Ectodermal cell (in vitro differentiated cells): Measurements from ENCODE around the gene DTNA.
"Not testable (repeated sequence)": the region's sequence is repeated elsewhere in the genome, so short reads cannot be mapped to it uniquely, and the experiment has no call there.

Experiments used
- H3K27ac ChIP-seq: 2 replicates; pipeline ENCODE4 v1.7.0; 2013; ENCODE audit warnings: mild to moderate bottlenecking, low read depth, low read length; ENCODE audit not compliant: insufficient read depth, poor library complexity, severe bottlenecking
- H3K27me3 ChIP-seq: 2 replicates; pipeline ENCODE4 v1.7.0; 2013; ENCODE audit warnings: mild to moderate bottlenecking, low read length; ENCODE audit not compliant: insufficient read depth, control insufficient read depth, poor library complexity, severe bottlenecking
- H3K36me3 ChIP-seq: one replicate; pipeline ENCODE4 v1.7.0; 2013; ENCODE audit warnings: low read length; ENCODE audit not compliant: control insufficient read depth, insufficient read depth
- H3K4me1 ChIP-seq: one replicate; pipeline ENCODE4 v1.7.0; 2013; ENCODE audit warnings: low read length; ENCODE audit not compliant: control insufficient read depth, insufficient read depth
- H3K4me3 ChIP-seq: 2 replicates; pipeline ENCODE4 v1.7.0; 2013; ENCODE audit warnings: low read depth, low read length, control low read depth; ENCODE audit not compliant: insufficient read depth
- H3K9me3 ChIP-seq: 2 replicates; pipeline ENCODE4 v1.7.0; 2013; ENCODE audit warnings: mild to moderate bottlenecking, low read length, moderate library complexity; ENCODE audit not compliant: control insufficient read depth
- WGBS, 2 experiments: methylation state at CpG; one replicate each; pipeline ENCODE4 v1.1.7; 2013; ENCODE audit warnings: missing lambda C conversion rate in 2 of 2; 5-methylcytosine and 5-hydroxymethylcytosine counted together

The DTNA gene

GRCh38 chr18:34720220-34720619 is 10.1 kb downstream of the DTNA start:
- H3K36me3 ChIP-seq: no peaks in the 10 kb centered on the region
- H3K27me3 ChIP-seq: no peaks in the 10 kb centered on the region
- no peaks in the 10 kb centered on the region for H3K9me3 ChIP-seq
- WGBS, 2 experiments: 70 to 96% methylated on average over 1 of the region's 1 CpG
- no peak overlapping the region for H3K4me3 ChIP-seq
- H3K27ac ChIP-seq: no peak overlapping the region
- H3K4me1 ChIP-seq: no peaks in the 10 kb centered on the region

- Histone ChIP-seq H3K4me1 (no peaks in the 10 kb centered on the region), H3K27me3 (no peaks in the 10 kb centered on the region), H3K36me3 (no peaks in the 10 kb centered on the region), H3K9me3 (no peaks in the 10 kb centered on the region), H3K27ac (no peak overlapping the region), H3K4me3 (no peak overlapping the region)
- WGBS, 2 experiments: 88 to 100% methylated on average over 1 of the region's 3 CpGs
Measured at GRCh38 chr18:34723143-34723542, 13.0 kb downstream of the DTNA start.

- 92 to 94% methylated on average over 4 to 6 of the region's 6 CpGs for WGBS, 2 experiments
- not testable (repeated sequence) for H3K4me3 ChIP-seq, H3K4me1 ChIP-seq, H3K9me3 ChIP-seq, H3K36me3 ChIP-seq, H3K27me3 ChIP-seq, H3K27ac ChIP-seq
Measured at GRCh38 chr18:34725737-34726136, 15.6 kb downstream of the DTNA start.

- no peaks in the 10 kb centered on the region for H3K36me3 ChIP-seq
- H3K4me3 ChIP-seq: no peak overlapping the region
- no peaks in the 10 kb centered on the region for H3K9me3 ChIP-seq
- H3K27me3 ChIP-seq: no peaks in the 10 kb centered on the region
- whole genome bisulfite sequencing, 2 experiments: 83 to 93% methylated on average over 5 of the region's 5 CpGs
- H3K27ac ChIP-seq: no peak overlapping the region
- no peaks in the 10 kb centered on the region for H3K4me1 ChIP-seq
Measured at GRCh38 chr18:34726286-34727004, 16.3 kb downstream of the DTNA start.

GRCh38 chr18:34729264-34729663 is 19.2 kb downstream of the DTNA start:
- no peaks in the 10 kb centered on the region for H3K36me3 ChIP-seq
- H3K9me3 ChIP-seq: no peaks in the 10 kb centered on the region
- no peak overlapping the region for H3K27ac ChIP-seq
- WGBS, 2 experiments: 11% methylated on average over 1 of the region's 2 CpGs; no CpG with 5 or more reads in 1 of the 2 experiments
- H3K4me1 ChIP-seq: no peaks in the 10 kb centered on the region
- H3K4me3 ChIP-seq: no peak overlapping the region
- H3K27me3 ChIP-seq: no peaks in the 10 kb centered on the region

- Histone ChIP-seq H3K27ac (no peak overlapping the region), H3K27me3 (no peaks in the 10 kb centered on the region), H3K36me3 (no peaks in the 10 kb centered on the region), H3K4me1 (no peaks in the 10 kb centered on the region), H3K9me3 (no peaks in the 10 kb centered on the region), H3K4me3 (no peak overlapping the region)
- WGBS, 2 experiments: 85 to 96% methylated on average over 2 of the region's 2 CpGs
Measured at GRCh38 chr18:34729740-34730355, 19.8 kb downstream of the DTNA start.

GRCh38 chr18:34730774-34731173 is 20.7 kb downstream of the DTNA start:
- Histone ChIP-seq H3K27ac (no peak overlapping the region), H3K9me3 (no peaks in the 10 kb centered on the region), H3K27me3 (no peaks in the 10 kb centered on the region), H3K36me3 (no peaks in the 10 kb centered on the region), H3K4me1 (no peaks in the 10 kb centered on the region), H3K4me3 (no peak overlapping the region)

GRCh38 chr18:34734056-34734455 is 24.0 kb downstream of the DTNA start:
- Histone ChIP-seq H3K4me3 (no peak overlapping the region), H3K27me3 (no peaks in the 10 kb centered on the region), H3K9me3 (no peaks in the 10 kb centered on the region), H3K4me1 (no peaks in the 10 kb centered on the region), H3K36me3 (no peaks in the 10 kb centered on the region), H3K27ac (no peak overlapping the region)
- 93 to 100% methylated on average over 1 of the region's 1 CpG for WGBS, 2 experiments

GRCh38 chr18:34734526-34734925 is 24.4 kb downstream of the DTNA start:
- H3K4me3 ChIP-seq, H3K36me3 ChIP-seq, H3K4me1 ChIP-seq, H3K27me3 ChIP-seq, H3K27ac ChIP-seq, H3K9me3 ChIP-seq: not testable (repeated sequence)

GRCh38 chr18:34738175-34738894 is 28.2 kb downstream of the DTNA start:
- H3K27ac ChIP-seq: no peak overlapping the region
- WGBS, 2 experiments: 85 to 90% methylated on average over 8 to 9 of the region's 9 CpGs

More at GRCh38 chr18:34738175-34738894, 28.2 kb downstream of the DTNA start:
- Histone ChIP-seq H3K9me3 (no peaks in the 10 kb centered on the region), H3K4me3 (no peak overlapping the region), H3K4me1 (no peaks in the 10 kb centered on the region), H3K36me3 (no peaks in the 10 kb centered on the region), H3K27me3 (no peaks in the 10 kb centered on the region)
